HS-27A (cell line): ENCODE measurements around the gene DUS1L.

Source experiments
- DNase-seq: peaks from one replicate; pipeline ENCODE4 v3.0.0-alpha.2; 2012; ENCODE audit warnings: low read depth, missing footprints

DUS1L gene

GRCh38 chr17:82055023-82055964 is 10.3 kb downstream of the DUS1L start:
- DNase-seq: no peak

GRCh38 chr17:82054351-82055022 is 11.1 kb downstream of the DUS1L start:
- DNase-seq: no peak

GRCh38 chr17:82053556-82054263 is 11.9 kb downstream of the DUS1L start:
- DNase-seq: no peak

- DNase-seq: no peak
These were observed 12.5 kb downstream of the DUS1L start for GRCh38 chr17:82053130-82053529.

- no peak for DNase-seq
These were observed 13.0 kb downstream of the DUS1L start for GRCh38 chr17:82052638-82053059.

GRCh38 chr17:82051776-82052637 is 13.6 kb downstream of the DUS1L start, which contains the start of the genes GPS1 and RFNG:
Gene GPS1, plus strand, starts transcription at chr17:82051898. Its CDS starts 34 bp downstream, at chr17:82051932.
Gene RFNG, minus strand, starts transcription at chr17:82051811. Its CDS starts 45 bp downstream, at chr17:82051766.
- no peak for DNase-seq

- DNase-seq: no peak
These were observed 14.6 kb downstream of the DUS1L start for GRCh38 chr17:82050761-82051641.

GRCh38 chr17:82050152-82050760 is 15.3 kb downstream of the DUS1L start:
- DNase-seq: no peak

- DNase-seq: no peak
These were observed 16.1 kb downstream of the DUS1L start for GRCh38 chr17:82049521-82049971.

GRCh38 chr17:82049106-82049505 is 16.5 kb downstream of the DUS1L start:
- no peak for DNase-seq

GRCh38 chr17:82048571-82048971 is 17.0 kb downstream of the DUS1L start:
- no peak for DNase-seq

GRCh38 chr17:82047914-82048570 is 17.6 kb downstream of the DUS1L start:
- DNase-seq: no peak

GRCh38 chr17:82047379-82047778 is 18.2 kb downstream of the DUS1L start:
- DNase-seq: no peak

GRCh38 chr17:82046903-82047302 is 18.7 kb downstream of the DUS1L start:
- DNase-seq: no peak

- no peak for DNase-seq
These were observed 19.6 kb downstream of the DUS1L start for GRCh38 chr17:82045936-82046484.

GRCh38 chr17:82043507-82043906 is 22.1 kb downstream of the DUS1L start:
- no peak for DNase-seq

- DNase-seq: no peak
These were observed 23.0 kb downstream of the DUS1L start for GRCh38 chr17:82042649-82043048.

GRCh38 chr17:82041144-82041814 is 24.3 kb downstream of the DUS1L start:
- DNase-seq: no peak
